ENCODE data around the gene NTHL1. TPM values are rescaled to one million over a fixed set of nuclear protein-coding genes. Genes with fewer than 3 reads are reported as not detected.

NTHL1 gene
- total and polyA plus RNA-seq, 9 of the 15 experiments (the other 6 are each of a cell fraction or from before 2014, with no cell fraction given): 1.1 to 58.8 (median 17.6) TPM

GRCh38 chr16:2044541-2044940 is 3.1 kb downstream of the NTHL1 start:
- no peak for ATAC-seq
- H3K4me3 ChIP-seq: no peak overlapping the region
- POLR2A ChIA-PET: interaction anchor here (1.0 kb wide), 1 partner anchor 13 kb away, joined by 3 read pairs; no protein-coding TSS in a partner anchor
- H4K20me1 ChIP-seq (replicated peaks; ENCODE audit: control insufficient read depth, insufficient read depth, low read length): no peaks in the 10 kb centered on the region
- no peaks in the 10 kb centered on the region for H3K9me1 ChIP-seq (ENCODE audit: control insufficient read depth, insufficient read depth, low read length)
- no peak overlapping the region for H3K27ac ChIP-seq (ENCODE audit: extremely low read depth, low read depth, low read length)
- WGBS (ENCODE audit: insufficient coverage, low coverage, missing lambda C conversion rate): 91% methylated on average over 9 of the region's 22 CpGs
- H3K27me3 ChIP-seq (ENCODE audit: control insufficient read depth in 2 of 2, insufficient read depth in 2 of 2, low read length in 2 of 2): no peaks in the 10 kb centered on the region
- peaks cover 11 to 82% of the 10 kb centered on the region in 2 experiments; a peak in 4 of 5 replicates for H3K4me1 ChIP-seq (replicated peaks in 1 of 2; ENCODE audit: control insufficient read depth in 2 of 2, insufficient read depth in 2 of 2, low read length in 2 of 2)
- intact Hi-C loops (cut with micrococcal nuclease) (no loop called here), in situ Hi-C loops (cut with MboI) (no loop called here)
- H3K36me3 ChIP-seq (ENCODE audit: control insufficient read depth, insufficient read depth, low read length): peaks cover 23% of the 10 kb centered on the region; the same call in 1 of the 3 replicates
- CTCF ChIA-PET (ENCODE audit: low intra/inter-chr PET ratio): no interaction called here
- no peak overlapping the region for H3K4me2 ChIP-seq (ENCODE audit: insufficient read depth, low read length)
- H3K79me2 ChIP-seq (ENCODE audit: control insufficient read depth, insufficient read depth, low read length): peaks cover 20% of the 10 kb centered on the region
- FAIRE-seq: no peak
- no peak overlapping the region for H2AFZ ChIP-seq (ENCODE audit: low read depth, low read length)
- H3K9ac ChIP-seq (ENCODE audit: insufficient read depth in 1 of 2, low read depth in 2 of 2, low read length in 2 of 2): no peak overlapping the region
- no peak for DNase-seq (ENCODE audit: extremely low read depth in 1 of 4, low spot score in 3 of 4)
- no TSS peak for BruUV-seq (replicated peaks)
- H3K9me3 ChIP-seq (replicated peaks; ENCODE audit: control insufficient read depth, insufficient read depth, low read depth, low read length): no peaks in the 10 kb centered on the region
- TF ChIP-seq ZNF384 (IDR thresholded peaks at IDR 0.05; ENCODE audit: low read depth, low read length): no peak
- no peak for TF ChIP-seq ZBTB33 (CRISPR knock-in tag; IDR thresholded peaks at IDR 0.05)
- no peak for TF ChIP-seq PRMT5 (CRISPR knock-in tag; IDR thresholded peaks at IDR 0.05)
- TF ChIP-seq HDAC1 (IDR thresholded peaks at IDR 0.05): no peak
- TF ChIP-seq ELF4 (CRISPR knock-in tag; IDR thresholded peaks at IDR 0.05): no peak
- TF ChIP-seq HNRNPK (IDR thresholded peaks at IDR 0.05; ENCODE audit: low read depth, low read length, poor library complexity, severe bottlenecking): no peak
- TF ChIP-seq IRF9 (tag; IDR thresholded peaks at IDR 0.05): no peak
- TF ChIP-seq MTA1 (IDR thresholded peaks at IDR 0.05; ENCODE audit: borderline replicate concordance): no peak
- no peak for TF ChIP-seq BCOR (IDR thresholded peaks at IDR 0.05)
- no peak for TF ChIP-seq DEAF1 (CRISPR knock-in tag; IDR thresholded peaks at IDR 0.05)
- no peak for TF ChIP-seq ZNF583 (CRISPR knock-in tag; IDR thresholded peaks at IDR 0.05)

Measured in K562 (cell line).